Skeletal muscle tissue (tissue), 4 donors: Measurements from ENCODE around the gene DNAJC15. TPM values are rescaled to one million over a fixed set of nuclear protein-coding genes. Genes with fewer than 3 reads are reported as not detected.
A peak's percentile ranks its signal among the peaks of the same experiment; 100 is the strongest.

Experiments used
- H3K27ac ChIP-seq: one replicate; pipeline ENCODE4 v1.7.0; 2013; ENCODE audit warnings: mild to moderate bottlenecking, low read depth, low read length, inconsistent platforms
- H3K27me3 ChIP-seq, 3 donors: one replicate each; pipeline ENCODE4 v1.7.0; 2013; ENCODE audit warnings: low read length in 3 of 3; ENCODE audit not compliant: control insufficient read depth in 3 of 3, insufficient read depth in 3 of 3
- H3K36me3 ChIP-seq, 3 donors: one replicate each; pipeline ENCODE4 v1.7.0; 2013; ENCODE audit warnings: low read length in 3 of 3; ENCODE audit not compliant: control insufficient read depth in 3 of 3, insufficient read depth in 3 of 3
- H3K4me1 ChIP-seq, 3 donors: one replicate each; pipeline ENCODE4 v1.7.0; 2013; ENCODE audit warnings: low read length in 3 of 3, mild to moderate bottlenecking in 3 of 3; ENCODE audit not compliant: control insufficient read depth in 3 of 3, insufficient read depth in 3 of 3
- H3K4me3 ChIP-seq, 3 donors: one replicate each; pipeline ENCODE4 v1.7.0; 2013; ENCODE audit warnings: low read length in 3 of 3
- H3K9ac ChIP-seq, 3 donors: one replicate each; pipeline ENCODE4 v1.7.0; 2013; ENCODE audit warnings: low read length in 3 of 3, mild to moderate bottlenecking in 3 of 3, moderate library complexity in 2 of 3, low read depth in 1 of 3
- H3K9me3 ChIP-seq, 3 donors: one replicate each; pipeline ENCODE4 v1.7.0; 2013; ENCODE audit warnings: low read length in 3 of 3; ENCODE audit not compliant: control insufficient read depth in 3 of 3
- total RNA-seq: library from RNA; depleted of rRNA; stranded (reverse); fragments of >200 nt; gene quantifications from one replicate; pipeline ENCODE4 v1.2.3, GENCODE V29; 2014
- donor health status: Osteomylitis.

Gene DNAJC15
- total RNA-seq, 1 donor from 2014 or later = 7.3 TPM

DNA sequence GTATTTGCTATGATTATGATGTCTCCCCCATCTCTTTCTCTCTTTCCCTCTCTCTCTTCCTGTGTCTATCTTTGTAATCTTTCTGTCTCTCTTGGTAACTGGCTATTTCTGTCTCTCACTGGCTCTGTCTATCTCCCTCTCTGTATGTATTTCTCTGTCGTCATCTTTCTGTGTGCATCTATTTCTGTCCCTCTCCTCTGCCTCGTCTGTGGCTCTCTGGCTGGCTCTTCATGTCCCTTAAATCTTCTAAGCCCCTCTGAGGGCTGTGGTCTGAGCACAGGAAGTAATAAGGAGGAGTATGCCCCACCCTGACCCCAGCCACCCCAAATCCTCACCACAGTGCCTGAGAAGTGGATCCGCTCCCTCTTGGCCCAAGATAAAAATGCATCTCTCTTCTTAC is 104.4 kb downstream of the DNAJC15 start:
- no peak overlapping the region for H3K9ac ChIP-seq
- H3K27me3 ChIP-seq = no peaks in the 10 kb centered on the region
- no peaks in the 10 kb centered on the region for H3K36me3 ChIP-seq
- peaks cover 0 to 5% (median 0%) of the 10 kb centered on the region in 3 donors for H3K4me1 ChIP-seq
- no peaks in the 10 kb centered on the region for H3K9me3 ChIP-seq
- H3K27ac ChIP-seq = no peak overlapping the region
- H3K4me3 ChIP-seq = no peak overlapping the region

DNA sequence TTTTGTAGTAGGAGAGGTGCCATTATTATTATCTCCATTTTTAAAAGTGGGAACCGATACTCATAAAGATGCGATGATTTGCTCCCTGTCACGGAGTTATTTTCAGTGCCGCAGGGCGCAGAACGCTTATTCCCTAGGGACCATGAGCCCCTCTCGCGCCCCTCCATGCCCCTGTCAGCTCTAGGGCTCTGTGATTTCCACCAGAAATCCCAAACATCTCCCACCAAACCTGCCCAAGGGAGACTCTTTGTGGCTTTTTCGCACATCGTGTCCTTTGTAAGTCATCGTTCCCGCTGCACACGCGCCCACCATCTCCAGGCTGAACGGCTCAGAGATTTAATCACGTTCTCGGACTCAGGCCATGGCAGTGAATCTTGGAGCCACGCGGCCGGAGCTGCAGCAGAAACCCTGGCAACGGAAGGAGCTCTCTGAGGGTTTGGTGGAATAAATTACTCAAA is 105.1 kb downstream of the DNAJC15 start:
- Histone ChIP-seq H3K9me3 (no peaks in the 10 kb centered on the region), H3K36me3 (no peaks in the 10 kb centered on the region), H3K9ac (no peak overlapping the region), H3K4me3 (peak overlapping the region in 1 of 3 donors; percentile 27), H3K27ac (no peak overlapping the region), H3K27me3 (no peaks in the 10 kb centered on the region), H3K4me1 (peaks cover 0 to 5% (median 0%) of the 10 kb centered on the region in 3 donors)

GRCh38 chr13:43129066-43129465 is 105.7 kb downstream of the DNAJC15 start:
- H3K9ac ChIP-seq = no peak overlapping the region

DNA sequence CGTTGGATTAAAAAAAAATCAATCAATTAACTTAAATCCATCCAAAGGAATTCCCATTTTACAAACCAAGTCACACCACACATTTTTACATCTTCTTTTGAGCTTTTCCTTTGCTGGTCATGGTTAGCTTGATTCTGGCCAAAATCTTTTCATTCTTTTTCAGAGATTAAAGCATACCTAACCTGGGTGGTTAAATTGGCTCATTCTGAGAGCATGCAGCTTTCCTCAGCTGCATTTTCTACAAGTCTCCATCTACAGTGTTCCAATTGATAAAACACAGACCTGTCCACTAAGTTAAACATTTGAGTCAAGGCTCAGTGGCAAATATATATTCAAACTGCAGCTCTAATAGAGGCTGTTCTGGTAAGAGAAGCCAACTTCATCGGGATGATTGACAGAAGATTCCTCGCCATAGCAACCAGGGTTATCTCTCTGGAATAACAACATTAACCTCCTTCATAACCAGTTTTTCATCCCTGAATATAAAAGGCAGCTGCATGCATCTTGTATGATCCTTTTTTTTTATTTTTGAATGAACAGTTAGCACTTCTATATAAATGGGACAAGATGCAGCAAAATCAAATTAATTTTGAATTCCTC is 106.2 kb downstream of the DNAJC15 start:
- Histone ChIP-seq H3K4me3 (no peak overlapping the region), H3K27ac (no peak overlapping the region), H3K9ac (no peak overlapping the region), H3K4me1 (peaks cover 0 to 5% (median 0%) of the 10 kb centered on the region in 3 donors), H3K27me3 (no peaks in the 10 kb centered on the region), H3K36me3 (no peaks in the 10 kb centered on the region), H3K9me3 (no peaks in the 10 kb centered on the region)

More at GRCh38 chr13:43129066-43129465, 105.7 kb downstream of the DNAJC15 start:
- H3K4me3 ChIP-seq = no peak overlapping the region
- no peaks in the 10 kb centered on the region for H3K9me3 ChIP-seq
- H3K4me1 ChIP-seq = peaks cover 0 to 5% (median 0%) of the 10 kb centered on the region in 3 donors
- no peaks in the 10 kb centered on the region for H3K27me3 ChIP-seq
- H3K27ac ChIP-seq = no peak overlapping the region
- H3K36me3 ChIP-seq = no peaks in the 10 kb centered on the region

- Histone ChIP-seq H3K9me3 (no peaks in the 10 kb centered on the region), H3K27me3 (peaks cover 0 to 4% (median 3%) of the 10 kb centered on the region in 3 donors), H3K4me3 (no peak overlapping the region), H3K27ac (no peak overlapping the region), H3K9ac (no peak overlapping the region), H3K36me3 (no peaks in the 10 kb centered on the region), H3K4me1 (peaks cover 0 to 5% (median 0%) of the 10 kb centered on the region in 3 donors)
Measured at GRCh38 chr13:43132257-43132656, 108.9 kb downstream of the DNAJC15 start.

GRCh38 chr13:43132911-43133310 is 109.5 kb downstream of the DNAJC15 start:
- Histone ChIP-seq H3K9ac (no peak overlapping the region), H3K36me3 (no peaks in the 10 kb centered on the region), H3K9me3 (no peaks in the 10 kb centered on the region), H3K27ac (no peak overlapping the region), H3K27me3 (peaks cover 0 to 4% (median 3%) of the 10 kb centered on the region in 3 donors), H3K4me3 (no peak overlapping the region), H3K4me1 (no peaks in the 10 kb centered on the region)

GRCh38 chr13:43133792-43134191 is 110.4 kb downstream of the DNAJC15 start:
- Histone ChIP-seq H3K9ac (no peak overlapping the region), H3K9me3 (no peaks in the 10 kb centered on the region), H3K27me3 (peaks cover 0 to 4% (median 3%) of the 10 kb centered on the region in 3 donors), H3K36me3 (no peaks in the 10 kb centered on the region), H3K4me3 (no peak overlapping the region), H3K27ac (no peak overlapping the region), H3K4me1 (no peaks in the 10 kb centered on the region)

DNA sequence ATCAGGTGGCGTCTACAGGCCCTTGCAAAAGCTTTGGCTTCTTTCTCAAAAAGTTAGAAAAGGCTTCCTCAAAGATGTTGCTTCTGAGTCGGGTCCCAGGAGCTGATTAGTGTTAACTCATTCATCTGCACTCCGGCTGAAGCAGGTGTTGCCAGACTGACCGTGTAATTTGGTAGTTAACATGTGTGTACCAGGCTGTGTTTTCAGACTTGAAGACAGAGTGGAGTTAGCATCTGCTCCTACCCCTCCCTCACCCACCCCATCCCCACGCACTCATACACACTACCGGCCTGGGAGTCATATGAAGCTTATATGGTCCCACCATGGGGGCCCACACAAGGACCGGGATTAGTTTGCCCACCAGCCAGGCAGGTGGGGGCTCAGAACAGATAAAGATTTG is 111.5 kb downstream of the DNAJC15 start:
- Histone ChIP-seq H3K36me3 (no peaks in the 10 kb centered on the region), H3K9ac (no peak overlapping the region), H3K27me3 (peaks cover 0 to 4% (median 3%) of the 10 kb centered on the region in 3 donors), H3K4me3 (no peak overlapping the region), H3K27ac (no peak overlapping the region), H3K4me1 (no peaks in the 10 kb centered on the region), H3K9me3 (no peaks in the 10 kb centered on the region)

- Histone ChIP-seq H3K27me3 (peaks cover 0 to 4% (median 3%) of the 10 kb centered on the region in 3 donors), H3K9me3 (no peaks in the 10 kb centered on the region), H3K4me3 (no peak overlapping the region)
Measured at GRCh38 chr13:43135516-43135915, 112.1 kb downstream of the DNAJC15 start.

GRCh38 chr13:43136920-43137575 is 113.7 kb downstream of the DNAJC15 start:
- Histone ChIP-seq H3K27ac (no peak overlapping the region), H3K4me1 (no peaks in the 10 kb centered on the region), H3K4me3 (no peak overlapping the region), H3K36me3 (no peaks in the 10 kb centered on the region), H3K9me3 (no peaks in the 10 kb centered on the region), H3K9ac (no peak overlapping the region), H3K27me3 (peaks cover 0 to 4% (median 3%) of the 10 kb centered on the region in 3 donors)

More at GRCh38 chr13:43135516-43135915, 112.1 kb downstream of the DNAJC15 start:
- H3K4me1 ChIP-seq = no peaks in the 10 kb centered on the region
- no peaks in the 10 kb centered on the region for H3K36me3 ChIP-seq
- no peak overlapping the region for H3K27ac ChIP-seq
- H3K9ac ChIP-seq = no peak overlapping the region
